Loucy (cell line): ENCODE measurements around the gene POFUT2.

Experiments
- H2AFZ ChIP-seq: fragments of 200-600 bp; sonication (generic); 2 replicates; pipeline ENCODE4 v1.6.0; 2016; ENCODE audit warnings: antibody characterized with exemption, mild to moderate bottlenecking, low read length, moderate library complexity
- H3F3A ChIP-seq: fragments of 200-600 bp; 2 replicates; pipeline ENCODE4 v1.6.0; 2016; ENCODE audit warnings: antibody characterized with exemption, low read depth, mild to moderate bottlenecking
- H3K27me3 ChIP-seq: fragments of 200-600 bp; sonication (generic); 2 replicates; pipeline ENCODE4 v1.6.1; 2014; ENCODE audit warnings: low read length, mild to moderate bottlenecking; ENCODE audit not compliant: insufficient read depth, poor library complexity, severe bottlenecking
- H3K36me3 ChIP-seq: fragments of 200-600 bp; sonication (generic); 2 replicates; pipeline ENCODE4 v1.6.1; 2016; ENCODE audit warnings: low read length; ENCODE audit not compliant: insufficient read depth
- H3K4me1 ChIP-seq: fragments of 200-600 bp; sonication (generic); 2 replicates; pipeline ENCODE4 v1.5.1; 2014; ENCODE audit warnings: low read length, mild to moderate bottlenecking; ENCODE audit not compliant: insufficient read depth, poor library complexity, severe bottlenecking
- H3K4me2 ChIP-seq: fragments of 200-600 bp; sonication (generic); 2 replicates; pipeline ENCODE4 v1.6.0; 2014; ENCODE audit warnings: antibody characterized with exemption, low read length, low read depth, mild to moderate bottlenecking; ENCODE audit not compliant: poor library complexity, severe bottlenecking
- H3K4me3 ChIP-seq: fragments of 200-600 bp; sonication (generic); 2 replicates; pipeline ENCODE4 v1.5.1; 2014; ENCODE audit warnings: low read length, mild to moderate bottlenecking, mixed read lengths; ENCODE audit not compliant: poor library complexity, severe bottlenecking
- H3K79me2 ChIP-seq: fragments of 200-600 bp; sonication (generic); 2 replicates; pipeline ENCODE4 v1.6.1; 2014; ENCODE audit warnings: low read length; ENCODE audit not compliant: insufficient read depth
- H3K9ac ChIP-seq: fragments of 200-600 bp; sonication (generic); 2 replicates; pipeline ENCODE4 v1.6.0; 2014; ENCODE audit warnings: mild to moderate bottlenecking, low read depth, low read length, moderate library complexity; ENCODE audit not compliant: poor library complexity, severe bottlenecking
- H3K9me2 ChIP-seq: fragments of 200-600 bp; sonication (generic); replicated peaks from 2 replicates; pipeline ENCODE4 v1.6.1; 2016; ENCODE audit warnings: low read depth, low read length, mixed read lengths
- H3K9me3 ChIP-seq: fragments of 200-600 bp; sonication (generic); 2 replicates; pipeline ENCODE4 v1.6.1; 2014; ENCODE audit warnings: mild to moderate bottlenecking, antibody characterized with exemption, low read length, low read depth; ENCODE audit not compliant: insufficient read depth
- H4K20me1 ChIP-seq: fragments of 200-600 bp; sonication (generic); 2 replicates; pipeline ENCODE4 v1.6.0; 2014; ENCODE audit warnings: antibody characterized with exemption, low read length, mild to moderate bottlenecking; ENCODE audit not compliant: insufficient read depth, poor library complexity, severe bottlenecking
- EZH2phosphoT487 ChIP-seq: fragments of 200-600 bp; IDR thresholded peaks from 2 replicates; pipeline ENCODE4 v1.6.1; 2018; ENCODE audit warnings: antibody characterized with exemption, mild to moderate bottlenecking, moderate library complexity, borderline replicate concordance
- TF ChIP-seq, protein P1 (sequence below): fragments of 200-600 bp; sonication (generic); conservative IDR thresholded peaks from 2 replicates; pipeline ENCODE4 v1.5.1; 2014; ENCODE audit warnings: mild to moderate bottlenecking, antibody characterized with exemption, low read length

POFUT2 gene

GRCh38 chr21:45313682-45314081 lies 26.0 kb upstream of the POFUT2 start:
- no peaks in the 10 kb centered on the region for H3K27me3 ChIP-seq

DNA sequence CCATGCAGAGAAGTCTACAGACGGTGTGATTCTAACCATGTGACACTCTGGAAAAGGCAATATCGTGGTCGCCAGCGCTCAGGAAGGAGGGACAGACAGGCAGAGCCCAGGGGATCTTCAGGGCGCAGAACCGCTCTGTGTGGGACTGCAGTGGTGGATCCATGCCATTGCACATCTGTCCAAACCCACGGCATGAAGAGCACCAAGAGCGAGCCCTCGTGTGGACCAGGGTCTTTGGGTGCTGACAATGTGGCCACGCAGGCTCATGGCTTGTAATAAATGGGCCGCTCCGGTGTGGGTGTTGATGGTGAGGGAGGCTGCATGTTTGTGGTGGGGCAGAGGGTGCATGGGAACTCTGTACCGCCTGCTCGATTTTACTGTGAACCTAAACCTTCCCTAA lies 25.3 kb upstream of the POFUT2 start:
- no peak for TF ChIP-seq EZH2phosphoT487
- TF ChIP-seq, protein P1, sequence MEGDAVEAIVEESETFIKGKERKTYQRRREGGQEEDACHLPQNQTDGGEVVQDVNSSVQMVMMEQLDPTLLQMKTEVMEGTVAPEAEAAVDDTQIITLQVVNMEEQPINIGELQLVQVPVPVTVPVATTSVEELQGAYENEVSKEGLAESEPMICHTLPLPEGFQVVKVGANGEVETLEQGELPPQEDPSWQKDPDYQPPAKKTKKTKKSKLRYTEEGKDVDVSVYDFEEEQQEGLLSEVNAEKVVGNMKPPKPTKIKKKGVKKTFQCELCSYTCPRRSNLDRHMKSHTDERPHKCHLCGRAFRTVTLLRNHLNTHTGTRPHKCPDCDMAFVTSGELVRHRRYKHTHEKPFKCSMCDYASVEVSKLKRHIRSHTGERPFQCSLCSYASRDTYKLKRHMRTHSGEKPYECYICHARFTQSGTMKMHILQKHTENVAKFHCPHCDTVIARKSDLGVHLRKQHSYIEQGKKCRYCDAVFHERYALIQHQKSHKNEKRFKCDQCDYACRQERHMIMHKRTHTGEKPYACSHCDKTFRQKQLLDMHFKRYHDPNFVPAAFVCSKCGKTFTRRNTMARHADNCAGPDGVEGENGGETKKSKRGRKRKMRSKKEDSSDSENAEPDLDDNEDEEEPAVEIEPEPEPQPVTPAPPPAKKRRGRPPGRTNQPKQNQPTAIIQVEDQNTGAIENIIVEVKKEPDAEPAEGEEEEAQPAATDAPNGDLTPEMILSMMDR, result no peak
- H3K9me3 ChIP-seq, result no peaks in the 10 kb centered on the region
- no peak overlapping the region for H2AFZ ChIP-seq
- no peaks in the 10 kb centered on the region for H3K36me3 ChIP-seq
- no peaks in the 10 kb centered on the region for H3K27me3 ChIP-seq
- H3K9me2 ChIP-seq, result no peaks in the 10 kb centered on the region
- H3K4me2 ChIP-seq, result no peak overlapping the region
- H3K4me1 ChIP-seq, result peaks cover 6% of the 10 kb centered on the region
- no peak overlapping the region for H3K9ac ChIP-seq
- no peaks in the 10 kb centered on the region for H3K79me2 ChIP-seq
- no peaks in the 10 kb centered on the region for H3F3A ChIP-seq
- no peak overlapping the region for H3K4me3 ChIP-seq
- no peaks in the 10 kb centered on the region for H4K20me1 ChIP-seq

More at GRCh38 chr21:45313682-45314081, 26.0 kb upstream of the POFUT2 start:
- Histone ChIP-seq H3K4me2 (no peak overlapping the region), H2AFZ (no peak overlapping the region), H3K9me3 (no peaks in the 10 kb centered on the region), H4K20me1 (no peaks in the 10 kb centered on the region), H3K79me2 (no peaks in the 10 kb centered on the region), H3K36me3 (no peaks in the 10 kb centered on the region), H3K4me1 (peaks cover 3% of the 10 kb centered on the region), H3K4me3 (no peak overlapping the region), H3K9ac (no peak overlapping the region), H3F3A (no peaks in the 10 kb centered on the region), H3K9me2 (no peaks in the 10 kb centered on the region)
- TF ChIP-seq, protein P1, result no peak

DNA sequence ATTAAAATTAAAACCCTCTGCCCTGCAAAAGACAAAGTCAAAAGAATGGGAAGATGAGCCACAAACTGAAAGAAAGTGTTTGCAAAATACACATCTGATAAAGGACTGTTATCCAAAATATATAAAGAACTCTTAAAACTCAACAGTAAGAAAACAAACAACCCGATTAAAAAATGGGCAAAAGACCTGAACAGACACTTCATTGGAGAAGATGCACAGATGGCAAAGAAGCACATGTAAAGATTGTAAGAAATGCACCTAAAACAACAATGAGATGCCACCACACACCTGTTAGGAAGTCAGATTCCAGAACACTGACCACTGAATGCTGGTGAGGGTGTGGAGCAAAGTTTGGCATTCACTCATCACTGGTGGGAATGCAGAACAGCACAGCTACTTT lies 24.6 kb upstream of the POFUT2 start:
- peaks cover 6% of the 10 kb centered on the region for H3K4me1 ChIP-seq
- no peaks in the 10 kb centered on the region for H3K27me3 ChIP-seq
- no peaks in the 10 kb centered on the region for H4K20me1 ChIP-seq
- H3K36me3 ChIP-seq, result no peaks in the 10 kb centered on the region
- H3K9me2 ChIP-seq, result no peaks in the 10 kb centered on the region
- no peak overlapping the region for H3K4me2 ChIP-seq
- H3K4me3 ChIP-seq, result no peak overlapping the region
- no peak overlapping the region for H2AFZ ChIP-seq
- H3F3A ChIP-seq, result no peaks in the 10 kb centered on the region
- H3K9ac ChIP-seq, result no peak overlapping the region
- TF ChIP-seq EZH2phosphoT487, result no peak
- TF ChIP-seq, protein P1, result no peak
- no peaks in the 10 kb centered on the region for H3K79me2 ChIP-seq
- H3K9me3 ChIP-seq, result no peaks in the 10 kb centered on the region
